GM21381 (cell line): ENCODE results near the gene AHCY.
"Not testable (repeated sequence)": the region's sequence is repeated elsewhere in the genome, so short reads cannot be mapped to it uniquely, and the experiment has no call there.

ENCODE experiments used
- ATAC-seq: cut with Tn5 transposase; IDR thresholded peaks from one replicate; pipeline ENCODE4 v1.9.1; 2021; ENCODE audit warnings: mild to moderate bottlenecking, moderate library complexity; ENCODE audit not compliant: unreplicated experiment

Gene AHCY

DNA sequence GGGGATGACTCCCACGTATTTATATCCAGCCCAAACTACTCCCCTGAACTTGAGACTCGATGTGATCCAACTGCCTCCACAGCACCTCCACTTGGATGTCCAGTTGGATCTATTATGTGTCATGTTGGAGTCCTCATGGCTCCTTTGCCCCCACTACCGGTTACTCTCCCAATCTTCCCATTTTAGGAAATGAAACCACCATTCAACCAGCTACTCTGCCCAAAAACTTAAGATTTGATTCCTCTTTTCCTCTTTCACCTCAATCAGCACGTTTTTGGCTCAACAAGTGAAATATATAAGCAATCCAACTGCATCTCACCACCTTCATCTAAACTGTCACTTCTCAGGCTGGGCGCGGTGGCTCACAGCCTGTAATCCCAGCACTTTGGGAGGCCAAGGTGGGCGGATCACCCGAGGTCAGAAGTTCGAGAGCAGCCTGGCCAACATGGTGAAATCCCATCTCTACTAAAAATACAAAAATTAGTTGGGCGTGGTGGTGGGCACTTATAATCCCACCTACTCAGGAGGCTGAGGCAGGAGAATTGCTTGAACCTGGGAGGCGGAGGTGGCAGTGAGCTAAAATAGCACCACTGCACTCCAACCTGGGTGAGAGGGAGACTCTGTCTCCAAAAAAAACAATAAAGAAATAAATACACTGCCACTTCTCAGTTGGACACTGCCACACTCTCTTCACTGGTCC lies 3.4 kb downstream of the AHCY start:
- no peak for ATAC-seq

DNA sequence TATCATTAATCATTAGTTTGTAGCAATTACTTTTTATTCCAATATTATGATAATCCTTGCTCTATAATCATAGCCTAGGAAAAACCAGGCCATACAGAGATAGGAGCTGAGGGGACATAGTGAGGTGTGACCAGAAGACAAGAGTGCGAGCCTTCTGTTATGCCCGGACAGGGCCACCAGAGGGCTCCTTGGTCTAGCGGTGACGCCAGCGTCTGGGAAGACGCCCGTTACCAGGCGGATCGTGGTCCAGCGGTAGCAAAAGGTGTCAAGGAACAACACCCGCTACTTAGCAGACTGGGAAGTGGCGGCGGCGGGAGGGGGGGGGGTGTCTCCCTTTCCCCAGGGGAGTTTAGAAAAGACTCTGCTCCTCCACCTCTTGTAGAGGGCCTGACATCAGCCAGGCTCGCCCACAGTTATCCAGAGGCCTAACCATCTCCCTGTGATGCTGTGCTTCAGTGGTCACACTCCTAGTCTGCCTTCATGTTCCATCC lies 4.8 kb downstream of the AHCY start:
- not testable (repeated sequence) for ATAC-seq

DNA sequence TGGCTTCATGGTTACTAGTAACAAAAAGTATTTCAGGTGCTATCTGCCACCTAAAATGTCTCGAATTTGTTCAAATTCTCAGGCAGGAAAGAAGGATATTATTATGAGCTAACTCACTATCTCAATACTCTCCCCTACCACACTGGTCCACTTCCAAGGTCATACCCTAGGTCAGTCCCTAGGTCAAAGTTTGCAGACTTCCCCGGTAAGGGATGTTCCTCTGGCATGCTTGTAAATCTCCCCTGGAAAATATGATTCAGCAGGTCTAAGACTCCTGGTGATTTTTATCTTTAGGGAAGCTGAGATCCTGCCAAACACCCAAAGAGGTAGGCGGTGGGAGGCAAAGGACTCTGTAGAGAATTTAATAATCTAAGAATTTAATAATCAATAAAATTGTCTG lies 6.7 kb downstream of the AHCY start:
- ATAC-seq: no peak

DNA sequence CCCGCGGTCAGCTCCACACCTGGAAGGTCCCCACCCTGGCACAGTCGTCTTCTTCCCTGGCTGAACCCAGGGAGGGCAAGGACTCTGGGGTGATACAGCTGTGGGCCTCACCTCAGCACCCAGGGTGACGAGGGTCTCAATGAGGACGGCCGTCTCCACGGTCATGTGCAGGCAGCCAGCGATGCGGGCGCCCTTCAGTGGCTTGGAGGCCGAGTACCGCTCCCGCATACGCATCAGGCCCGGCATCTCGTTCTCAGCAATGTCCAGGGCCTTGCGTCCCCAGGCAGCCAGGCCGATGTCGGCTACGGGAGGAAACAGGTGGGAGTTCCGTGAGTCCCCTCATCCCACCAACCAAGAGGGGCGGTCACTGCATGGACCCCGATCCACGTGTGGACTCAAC lies 7.9 kb downstream of the AHCY start:
- ATAC-seq: no peak

DNA sequence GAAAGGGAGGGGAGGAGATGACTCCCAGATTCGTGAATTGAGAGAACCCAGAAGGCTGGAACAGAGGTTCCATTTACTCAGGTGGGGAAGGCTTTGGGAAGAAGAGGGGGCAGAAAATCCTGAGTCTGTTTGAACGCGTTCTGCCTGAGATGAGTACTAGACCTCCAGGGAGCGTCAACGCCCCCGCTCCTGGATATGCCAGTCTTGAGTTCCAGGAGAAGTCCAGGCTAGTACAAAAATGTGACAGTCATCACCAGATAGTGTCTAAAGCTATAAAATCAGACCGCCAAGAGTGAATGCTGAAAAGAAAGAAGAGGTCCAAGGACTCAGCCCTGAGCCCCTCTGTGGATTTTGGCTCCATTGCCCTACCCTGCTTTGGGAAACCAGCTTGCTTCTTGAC lies 8.6 kb downstream of the AHCY start:
- no peak for ATAC-seq

DNA sequence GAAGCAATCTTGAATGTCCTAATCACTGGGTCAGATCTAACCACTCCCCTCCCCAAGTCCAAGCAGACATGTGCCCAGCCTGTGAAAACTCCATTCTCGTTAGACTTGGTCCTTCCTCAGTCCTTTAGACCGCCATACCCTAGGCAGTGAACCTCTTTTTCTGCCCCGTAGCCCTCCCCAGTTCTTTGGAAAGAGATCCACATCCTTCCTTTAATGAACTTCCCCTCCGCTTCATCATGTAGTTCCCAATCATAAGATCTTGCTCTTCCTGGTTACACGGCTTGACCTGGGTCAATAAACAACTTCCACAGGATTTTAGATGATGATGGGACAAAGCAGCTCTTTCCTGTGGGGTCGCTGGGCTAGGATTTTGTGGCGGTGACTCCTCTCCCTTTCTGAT lies 9.6 kb downstream of the AHCY start:
- ATAC-seq: no peak

DNA sequence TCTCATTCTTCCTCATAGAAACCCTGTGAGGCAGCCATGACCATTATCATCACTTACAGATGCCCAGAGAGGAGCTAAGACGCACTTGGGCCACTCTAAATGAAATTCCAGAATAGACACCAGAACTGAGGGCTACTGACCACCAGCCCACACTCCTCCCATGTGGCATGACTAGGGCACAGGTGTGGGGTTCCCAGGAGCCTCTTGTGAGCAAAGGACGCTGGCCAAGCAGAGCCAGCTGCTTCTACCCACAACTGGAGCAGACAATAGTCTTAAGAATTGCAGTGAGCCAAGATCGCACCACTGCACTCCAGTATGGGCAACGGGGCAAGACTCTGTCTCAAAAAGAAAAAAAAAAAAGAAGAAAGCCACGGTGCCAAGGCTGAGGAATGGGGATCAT lies 10.0 kb downstream of the AHCY start:
- ATAC-seq: no peak

DNA sequence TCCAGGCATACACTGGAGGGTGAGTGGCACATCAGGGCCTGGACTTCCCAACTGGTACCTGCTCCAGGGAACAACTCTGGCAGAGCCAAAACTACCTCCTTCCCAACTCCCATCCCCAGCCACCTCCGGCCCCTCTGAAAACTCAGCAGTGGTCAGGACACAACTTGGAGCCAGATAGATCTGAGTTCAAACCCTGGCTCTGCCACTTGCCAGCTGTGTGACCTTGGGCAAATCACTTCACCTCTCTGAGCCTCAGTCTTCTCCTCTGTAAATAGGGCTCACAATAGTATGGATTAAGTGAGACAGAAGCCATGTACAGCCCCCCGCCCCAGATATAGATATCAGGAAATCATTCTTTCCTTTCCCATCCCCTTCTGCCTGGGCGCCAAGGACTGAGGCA lies 10.7 kb downstream of the AHCY start:
- ATAC-seq: no peak

DNA sequence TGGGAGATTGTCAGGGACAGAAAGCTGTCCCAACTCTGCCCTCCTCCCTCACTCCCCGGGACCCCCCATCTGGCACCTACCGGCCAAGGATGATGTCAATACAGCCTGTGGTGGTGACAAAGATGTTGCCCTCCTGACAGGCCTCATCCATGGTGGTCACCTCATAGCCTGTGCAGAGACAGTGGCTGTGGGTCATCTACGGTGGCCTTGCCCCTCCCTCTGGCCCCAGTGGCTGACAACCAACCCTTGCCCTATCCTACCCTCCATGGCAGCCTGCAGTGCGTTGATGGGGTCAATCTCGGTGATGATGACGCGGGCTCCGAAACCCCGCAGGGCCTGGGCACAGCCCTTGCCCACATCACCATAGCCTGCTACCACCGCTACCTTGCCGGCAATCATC lies 12.7 kb downstream of the AHCY start:
- ATAC-seq: no peak

DNA sequence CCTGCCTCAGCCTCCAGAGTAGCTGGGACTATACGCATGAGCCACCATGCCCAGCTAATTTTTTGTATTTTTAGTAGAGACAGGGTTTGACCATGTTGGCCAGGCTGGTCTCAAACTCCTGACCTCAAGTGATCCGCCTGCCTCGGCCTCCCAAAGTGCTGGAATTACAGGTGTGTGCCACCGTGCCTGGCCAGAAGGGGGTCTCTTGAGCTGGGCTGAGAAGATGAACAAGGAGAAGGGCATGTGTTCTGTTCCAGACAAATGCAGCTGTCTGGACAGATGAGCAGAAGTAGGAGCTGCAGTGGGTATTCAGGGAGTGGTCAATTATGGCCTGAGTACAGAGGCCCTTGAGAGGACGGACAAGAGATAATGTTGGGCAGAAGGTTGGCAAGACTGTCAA lies 15.7 kb downstream of the AHCY start:
- not testable (repeated sequence) for ATAC-seq

DNA sequence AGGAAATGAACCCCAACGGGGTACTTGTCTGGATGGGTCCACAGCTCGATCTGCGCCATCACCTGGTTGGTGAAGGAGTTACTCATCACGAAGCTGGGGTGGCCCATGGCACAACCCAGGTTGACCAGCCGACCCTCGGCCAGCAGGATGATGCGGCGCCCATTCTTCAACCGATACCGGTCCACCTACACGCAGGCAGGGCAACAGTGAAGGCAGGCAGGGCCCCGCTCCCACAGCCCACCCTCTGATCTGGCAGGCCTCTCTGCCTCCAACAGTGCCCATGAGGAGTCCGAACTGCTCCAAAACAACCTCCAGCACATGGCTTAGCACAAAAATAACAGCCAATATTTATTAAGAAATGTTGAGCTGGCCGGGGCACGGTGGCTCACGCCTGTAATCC lies 17.7 kb downstream of the AHCY start:
- no peak for ATAC-seq

DNA sequence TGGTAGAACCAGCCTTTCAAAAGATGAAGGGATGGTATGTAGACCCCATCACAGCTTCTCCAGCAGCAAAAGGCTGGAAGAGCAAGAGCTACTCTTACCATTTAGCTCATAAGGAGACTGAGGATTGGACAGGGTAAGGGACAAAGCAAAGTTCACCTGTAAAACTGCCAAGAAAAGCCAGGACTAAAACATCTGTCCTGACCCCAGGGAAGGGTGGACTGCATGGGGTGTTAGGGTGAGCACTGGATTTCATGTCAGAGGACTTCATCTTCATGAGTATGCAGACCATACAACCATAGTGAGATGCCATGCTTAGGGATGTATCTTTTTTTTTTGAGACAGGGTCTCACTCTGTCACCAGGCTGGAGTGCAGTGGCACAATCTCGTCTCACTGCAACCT lies 19.3 kb downstream of the AHCY start:
- ATAC-seq: no peak

DNA sequence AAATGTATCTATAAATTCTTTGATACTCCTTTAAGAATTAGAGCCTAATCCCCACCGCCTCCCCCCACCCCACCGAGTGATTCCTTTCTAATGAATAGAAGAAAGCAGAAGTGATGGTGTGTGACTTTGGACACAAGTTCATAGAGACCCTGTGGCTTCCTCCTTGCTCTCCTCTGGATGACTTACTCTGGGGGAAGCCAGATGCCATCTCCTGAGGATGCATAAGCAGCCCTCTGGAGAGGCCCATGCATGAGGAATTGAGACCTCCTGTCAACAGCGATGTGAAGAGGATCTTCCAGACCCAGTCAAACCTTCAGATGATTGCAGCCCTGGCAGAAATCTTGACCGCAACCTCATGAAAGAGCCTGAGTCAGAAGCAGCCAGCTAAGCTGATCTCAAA lies 21.1 kb downstream of the AHCY start:
- no peak for ATAC-seq

DNA sequence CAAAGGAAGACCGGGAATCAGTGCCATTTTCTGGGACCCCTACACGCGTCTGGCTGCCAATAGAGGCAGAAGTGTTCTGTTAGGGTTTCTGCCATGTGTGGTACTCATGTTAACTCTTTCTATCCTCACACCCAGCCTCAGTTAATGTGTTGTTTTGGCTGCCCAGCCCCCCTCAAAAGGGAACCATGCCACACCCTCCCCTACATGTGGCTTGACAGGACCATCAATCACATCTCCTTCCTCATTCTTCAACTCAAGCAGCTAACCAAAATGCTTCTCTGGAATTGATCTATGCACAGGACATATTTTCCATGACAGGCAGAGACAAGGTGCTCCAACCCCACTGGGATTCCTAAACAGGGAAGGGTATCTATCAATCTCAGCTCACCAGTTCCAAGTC lies 22.0 kb downstream of the AHCY start:
- no peak for ATAC-seq

DNA sequence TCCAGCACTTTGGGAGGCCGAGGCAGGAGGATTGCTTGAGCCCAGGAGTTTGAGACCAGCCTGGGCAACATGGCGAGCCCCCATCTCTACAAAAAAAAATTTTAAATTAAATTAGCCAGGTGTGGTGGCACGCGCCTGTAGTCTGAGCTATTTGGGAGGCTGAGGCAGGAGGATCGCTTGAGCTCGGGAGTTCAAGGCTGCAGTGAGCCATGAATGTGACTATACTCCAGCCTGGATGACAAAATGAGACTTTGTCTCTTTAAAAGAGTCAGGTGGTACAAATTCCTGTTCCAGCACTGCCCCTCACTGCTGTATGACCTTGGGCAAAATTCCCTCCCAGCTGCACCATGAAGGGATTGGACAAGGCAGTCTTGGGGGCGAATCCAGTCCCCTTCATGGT lies 28.5 kb downstream of the AHCY start:
- ATAC-seq: no peak

DNA sequence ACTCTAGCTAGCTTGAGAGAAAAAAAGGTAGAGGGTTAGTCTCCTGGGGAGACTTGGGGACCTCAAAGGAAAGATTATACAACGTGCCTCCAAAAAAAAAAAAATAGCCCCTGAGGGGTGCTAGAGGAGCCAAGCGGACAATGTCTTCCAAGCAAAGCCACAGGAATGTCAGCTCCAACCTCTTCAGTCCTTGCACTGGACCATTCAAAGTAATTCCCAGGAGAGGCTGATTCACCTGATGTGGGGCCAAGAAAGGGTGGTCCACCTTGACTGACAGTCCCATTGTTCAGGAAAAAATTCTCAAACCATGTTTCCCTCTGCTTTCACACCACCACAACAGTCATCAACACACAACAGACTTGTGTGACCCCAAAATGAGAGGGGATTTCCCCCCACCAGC lies 31.2 kb downstream of the AHCY start:
- no peak for ATAC-seq

DNA sequence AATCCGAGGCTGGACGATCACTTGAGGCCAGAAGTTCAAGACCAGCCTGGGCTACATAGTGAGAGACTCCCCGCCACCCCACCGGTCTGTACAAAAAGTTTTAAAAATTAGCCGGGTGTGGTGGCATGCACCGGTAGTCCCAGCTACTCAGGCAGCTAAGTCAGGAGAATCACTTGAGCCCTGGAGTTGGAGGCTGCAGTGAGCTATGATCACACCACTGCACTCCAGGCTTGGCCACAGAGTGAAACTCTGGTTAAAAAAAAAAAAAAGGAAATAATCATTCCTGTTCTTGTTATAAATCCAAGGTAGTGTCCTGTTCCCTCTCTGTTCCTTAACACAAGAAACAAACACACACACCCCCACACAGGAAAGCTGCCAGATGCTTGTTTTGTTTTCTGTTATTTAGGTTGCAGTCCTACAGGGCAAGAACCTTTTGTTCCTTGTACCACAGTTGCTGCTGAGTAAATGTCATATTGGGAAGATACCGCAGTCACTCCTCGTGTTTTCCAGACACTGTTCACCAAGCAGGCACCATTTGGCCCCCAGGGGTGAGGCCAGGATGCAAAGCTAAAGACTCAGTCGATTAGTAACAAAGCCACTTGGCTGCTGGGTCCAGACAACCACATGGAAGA lies 33.0 kb downstream of the AHCY start:
- ATAC-seq: no peak

DNA sequence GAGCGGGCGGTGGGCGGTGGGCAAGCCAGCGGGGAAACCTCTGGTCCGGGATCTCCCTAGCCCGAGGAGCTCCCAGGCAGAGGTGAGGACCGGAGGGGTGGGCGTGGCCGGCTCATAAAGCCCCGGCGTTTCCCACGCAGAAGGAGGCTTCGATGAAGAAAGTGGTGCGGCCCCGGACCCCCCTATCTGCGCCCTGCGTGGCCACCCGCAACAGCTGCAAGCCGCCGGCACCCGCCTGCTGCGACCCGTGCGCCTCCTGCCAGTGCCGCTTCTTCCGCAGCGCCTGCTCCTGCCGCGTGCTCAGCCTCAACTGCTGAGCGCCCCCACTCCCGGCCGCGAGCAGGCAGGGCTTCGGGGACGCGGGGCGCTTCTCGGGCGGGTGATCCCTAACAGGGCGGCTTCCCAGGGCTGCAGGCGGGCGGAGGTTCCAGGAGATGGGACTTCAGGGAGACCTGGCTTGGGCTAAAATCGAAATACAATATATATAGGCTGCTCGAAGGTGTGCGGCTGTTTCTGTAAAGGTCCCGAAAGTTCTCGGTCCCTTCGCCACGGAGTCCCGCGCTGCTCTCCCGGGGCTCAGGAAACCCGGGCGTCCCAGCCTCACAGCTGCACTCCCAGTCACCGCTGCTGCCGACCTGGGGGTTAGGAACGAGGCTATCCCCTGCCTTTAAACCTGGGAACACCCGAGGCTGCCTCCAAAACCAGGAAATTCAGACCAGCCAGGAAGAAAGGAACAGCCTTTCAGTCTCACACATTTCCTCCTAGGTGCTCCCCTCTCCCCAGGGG lies 34.1 kb downstream of the AHCY start:
- no peak for ATAC-seq

DNA sequence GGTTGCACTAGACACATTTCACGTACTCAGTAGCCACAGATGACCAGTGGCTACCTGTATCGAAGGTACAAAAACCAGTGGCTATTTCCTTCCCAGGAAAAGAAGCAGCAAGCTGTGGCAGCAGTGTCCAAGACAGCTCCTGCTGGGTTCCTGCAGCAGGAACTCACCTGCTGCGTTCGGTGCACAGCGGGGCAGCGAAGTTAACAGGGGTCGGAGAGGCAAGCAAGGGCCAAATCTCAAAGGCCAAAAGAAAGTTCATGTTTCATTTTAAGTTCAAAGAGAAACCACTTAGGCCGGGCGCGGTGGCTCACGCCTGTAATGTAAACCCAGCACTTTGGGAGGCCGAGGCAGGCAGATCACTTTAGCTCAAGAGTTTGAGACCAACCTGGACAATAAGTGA lies 35.0 kb downstream of the AHCY start:
- no peak for ATAC-seq

DNA sequence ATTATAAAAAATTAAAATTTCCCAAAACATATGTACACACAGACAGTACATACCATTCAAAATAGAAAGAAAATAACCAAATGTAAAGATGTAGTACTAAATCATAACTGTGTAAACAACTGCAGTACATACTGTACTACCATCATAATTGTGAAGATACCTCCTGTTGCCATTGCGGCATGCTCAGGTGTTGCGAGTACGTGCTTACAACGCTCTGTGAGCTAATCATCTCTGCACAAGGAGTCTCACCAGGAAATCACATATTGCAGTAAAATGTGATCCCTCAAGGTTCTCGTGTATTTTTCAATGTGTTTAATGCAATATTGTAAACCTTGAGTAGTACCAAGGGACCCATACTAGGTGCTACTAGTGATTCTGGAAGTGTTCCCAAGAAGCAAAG lies 39.0 kb downstream of the AHCY start:
- ATAC-seq: no peak

DNA sequence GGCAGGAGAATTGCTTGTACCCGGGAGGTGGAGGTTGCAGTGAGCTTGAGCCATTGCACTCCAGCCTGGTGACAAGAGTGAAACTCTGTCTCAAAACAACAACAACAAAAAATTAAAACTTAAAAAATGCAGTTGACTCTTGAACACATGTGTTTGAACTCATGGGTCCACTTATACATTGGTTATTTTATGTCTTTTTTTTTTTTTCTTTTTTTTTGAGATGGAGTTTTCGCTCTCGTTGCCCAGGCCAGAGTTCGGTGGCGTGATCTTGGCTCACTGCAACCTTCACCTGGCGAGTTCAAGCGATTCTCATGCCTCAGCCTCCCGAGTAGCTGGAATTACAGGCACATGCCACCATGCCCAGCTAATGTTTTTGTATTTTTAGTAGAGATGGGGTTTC lies 39.7 kb downstream of the AHCY start:
- ATAC-seq: not testable (repeated sequence)
